Parathyroid adenoma (tissue), 2 donors: ENCODE data around the gene LSM12.

Experiments
- H2AFZ ChIP-seq: fragments of 300-600 bp; sonication (generic); one replicate; pipeline ENCODE4 v1.7.0; 2017; ENCODE audit warnings: antibody characterized with exemption, mild to moderate bottlenecking
- H3K27ac ChIP-seq: fragments of 300-600 bp; sonication (generic); one replicate; pipeline ENCODE4 v1.7.0; 2017
- H3K27me3 ChIP-seq: fragments of 300-600 bp; sonication (generic); one replicate; pipeline ENCODE4 v1.7.0; 2017; ENCODE audit warnings: low read length; ENCODE audit not compliant: control insufficient read depth, insufficient read depth
- H3K36me3 ChIP-seq: fragments of 300-600 bp; sonication (generic); one replicate; pipeline ENCODE4 v1.7.0; 2017; ENCODE audit warnings: low read length; ENCODE audit not compliant: control insufficient read depth, insufficient read depth
- H3K4me1 ChIP-seq: fragments of 300-600 bp; sonication (generic); one replicate; pipeline ENCODE4 v1.7.0; 2017; ENCODE audit warnings: control low read depth
- H3K4me2 ChIP-seq: fragments of 300-600 bp; sonication (generic); one replicate; pipeline ENCODE4 v1.7.0; 2017; ENCODE audit warnings: low read length
- H3K4me3 ChIP-seq: fragments of 300-600 bp; sonication (generic); one replicate; pipeline ENCODE4 v1.7.0; 2017; ENCODE audit warnings: low read depth, low read length
- H3K79me2 ChIP-seq: fragments of 300-600 bp; sonication (generic); one replicate; pipeline ENCODE4 v1.7.0; 2017; ENCODE audit warnings: control low read depth
- H3K9ac ChIP-seq: fragments of 300-600 bp; sonication (generic); one replicate; pipeline ENCODE4 v1.7.0; 2017; ENCODE audit warnings: mild to moderate bottlenecking
- H3K9me3 ChIP-seq: fragments of 300-600 bp; sonication (generic); one replicate; pipeline ENCODE4 v1.7.0; 2017; ENCODE audit warnings: low read length; ENCODE audit not compliant: control insufficient read depth
- CTCF ChIP-seq: fragments of 300-600 bp; sonication (generic); IDR thresholded peaks from one replicate; pipeline ENCODE4 v1.7.0; 2017; ENCODE audit warnings: antibody characterized with exemption, mild to moderate bottlenecking
- donor health status: primary hyperparathyroidism.

Gene LSM12

DNA sequence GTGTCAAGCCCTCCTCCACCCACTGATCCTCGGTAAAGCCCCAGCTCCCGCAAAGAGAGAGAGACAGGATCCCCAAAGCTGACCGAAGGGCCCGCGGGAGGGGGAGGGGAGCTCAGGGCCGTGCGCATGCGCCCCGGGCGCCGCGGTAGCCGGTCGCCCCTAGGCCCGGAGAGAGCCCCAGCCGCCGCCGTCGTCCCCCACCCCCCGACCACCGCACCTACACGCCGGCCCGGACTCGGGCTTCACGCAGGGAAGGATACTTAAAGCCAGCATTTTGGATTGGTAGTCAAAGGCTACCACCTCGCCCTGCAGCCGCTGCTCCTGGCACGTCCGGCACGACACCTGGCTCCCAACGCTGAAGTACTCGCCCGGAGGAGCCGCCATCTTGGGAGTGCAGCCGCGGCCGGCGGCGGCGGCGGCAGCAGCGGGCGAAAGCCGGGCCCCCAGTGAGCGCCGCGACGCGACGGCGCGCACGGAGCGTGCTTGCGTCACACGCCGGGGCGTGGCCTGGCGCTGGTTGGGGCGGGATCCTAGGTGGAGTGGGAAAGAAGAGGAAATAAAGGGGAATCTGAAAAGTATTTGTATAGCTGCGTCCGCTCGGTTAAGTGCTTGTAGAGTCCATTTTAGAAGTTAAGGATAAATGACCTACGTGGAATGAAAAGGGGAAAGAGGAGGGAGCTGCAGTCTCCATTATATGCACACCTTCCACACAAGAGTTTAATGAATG, at the start of gene LSM12:
LSM12 (minus strand) TSS at position 468 of the 727 bp plus-strand sequence; CDS start at position 384, 84 bp downstream.
- peak within 1 kb of the TSS; percentile 82 for H2AFZ ChIP-seq
- H3K27me3 ChIP-seq, result no peaks in the 10 kb centered on the region
- H3K4me1 ChIP-seq, result peaks cover 6% of the 10 kb centered on the region
- H3K27ac ChIP-seq, result peak within 1 kb of the TSS; percentile 97
- peaks cover 35% of the 10 kb centered on the region for H3K79me2 ChIP-seq
- H3K4me2 ChIP-seq, result peak within 1 kb of the TSS; percentile 99
- peak within 1 kb of the TSS; percentile 91 for H3K4me3 ChIP-seq
- peak within 1 kb of the TSS; percentile 95 for H3K9ac ChIP-seq
- no peak for TF ChIP-seq CTCF
- H3K36me3 ChIP-seq, result no peaks in the 10 kb centered on the region
- no peaks in the 10 kb centered on the region for H3K9me3 ChIP-seq

DNA sequence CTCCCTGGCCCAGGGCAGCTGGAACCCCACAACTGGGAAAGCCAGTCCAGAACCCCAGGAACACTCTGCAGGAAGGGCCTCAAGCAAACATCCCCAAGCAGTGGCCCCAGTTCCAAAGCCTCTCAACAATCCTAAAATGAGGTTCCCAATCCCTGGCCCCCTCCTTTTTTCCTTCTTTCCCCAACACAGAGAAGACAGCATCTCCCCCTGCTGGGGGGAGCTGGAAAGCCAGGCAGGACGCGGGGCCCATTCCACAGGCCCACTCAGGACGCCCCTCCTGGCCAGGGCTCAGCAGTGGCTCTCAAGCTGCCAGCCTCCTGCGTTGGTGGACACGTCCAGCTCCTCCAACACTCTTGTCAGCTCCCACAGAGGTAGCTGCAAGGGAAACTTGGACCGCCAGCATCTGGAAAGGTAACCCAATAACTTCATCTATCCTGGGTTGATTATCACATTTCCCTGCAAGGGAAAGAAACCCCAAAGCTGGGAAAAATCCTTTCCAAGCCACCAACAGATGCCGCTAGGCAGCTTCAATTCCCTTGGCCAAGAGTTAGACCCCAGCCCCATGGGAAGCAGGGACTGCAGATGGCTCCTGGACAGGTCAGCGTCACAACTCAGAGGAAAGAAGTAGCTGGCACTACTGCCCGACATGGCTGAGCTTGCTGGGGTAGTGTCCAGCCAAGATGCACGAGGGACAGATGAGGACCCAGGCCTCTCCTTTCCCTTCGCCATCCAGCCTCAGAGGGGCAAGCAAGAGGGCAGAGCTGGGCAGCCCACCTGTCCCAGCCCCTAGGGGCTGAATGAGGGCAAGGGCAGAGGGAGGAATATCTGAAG, 49.3 kb upstream of the LSM12 start:
- Histone ChIP-seq H3K27ac (no peak overlapping the region), H3K4me2 (no peak overlapping the region), H3K9me3 (no peaks in the 10 kb centered on the region), H3K36me3 (no peaks in the 10 kb centered on the region), H3K4me1 (peaks cover 29% of the 10 kb centered on the region), H3K27me3 (no peaks in the 10 kb centered on the region), H2AFZ (no peak overlapping the region), H3K9ac (no peak overlapping the region), H3K4me3 (no peak overlapping the region), H3K79me2 (peaks cover 17% of the 10 kb centered on the region)
- peak; percentile 77 for TF ChIP-seq CTCF

DNA sequence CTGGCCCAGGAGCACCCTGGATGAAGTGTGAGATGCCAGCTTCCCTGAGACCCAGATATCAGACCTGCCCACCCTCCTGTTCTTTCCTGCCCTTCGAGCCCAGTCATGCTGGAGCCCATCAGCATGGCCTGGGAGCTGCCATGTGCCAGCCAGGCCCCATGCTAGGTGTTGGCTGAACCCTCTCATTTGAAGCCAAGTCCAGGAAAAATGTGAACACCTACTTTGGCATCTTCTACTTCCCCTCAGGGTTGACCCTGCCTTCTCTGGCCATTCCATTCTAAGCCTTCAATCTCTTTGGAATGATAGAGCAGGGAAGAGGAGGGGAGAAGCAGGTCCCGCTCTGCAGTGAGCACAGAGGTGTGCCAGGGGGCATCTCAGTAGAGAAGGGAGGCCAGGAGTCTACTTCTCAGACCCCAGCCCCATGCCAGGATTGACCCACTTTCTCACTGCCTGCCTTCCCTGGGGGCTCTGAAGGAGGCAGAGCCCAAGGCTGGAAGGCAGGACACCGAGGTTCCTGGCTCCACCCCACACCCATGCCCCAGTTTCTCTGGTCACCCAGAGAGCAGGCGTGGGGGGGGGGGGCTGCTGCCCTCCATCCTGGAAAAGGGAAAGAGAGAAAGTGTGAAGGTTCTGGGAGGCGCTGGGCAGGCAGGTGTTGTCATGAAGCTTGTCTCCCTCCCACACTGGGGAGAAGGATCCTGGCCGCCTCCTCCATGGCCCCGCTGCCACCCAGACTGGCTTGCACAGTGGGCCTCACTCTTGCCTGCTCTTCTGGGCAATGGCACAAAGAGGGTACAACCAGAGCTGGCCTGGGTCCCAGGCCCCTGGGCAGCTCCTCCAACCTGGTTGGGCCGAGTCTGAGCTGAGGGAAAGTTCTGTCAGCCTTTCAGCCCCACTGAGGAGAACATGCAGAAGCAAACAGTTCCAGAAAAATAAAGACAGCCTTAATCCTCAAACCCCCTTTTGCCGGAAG, 47.7 kb upstream of the LSM12 start:
- no peak overlapping the region for H3K9ac ChIP-seq
- H3K4me3 ChIP-seq, result no peak overlapping the region
- no peak overlapping the region for H3K27ac ChIP-seq
- H3K4me1 ChIP-seq, result peaks cover 43% of the 10 kb centered on the region
- H3K4me2 ChIP-seq, result no peak overlapping the region
- peaks cover 23% of the 10 kb centered on the region for H3K79me2 ChIP-seq
- H3K27me3 ChIP-seq, result no peaks in the 10 kb centered on the region
- H3K36me3 ChIP-seq, result no peaks in the 10 kb centered on the region
- no peak for TF ChIP-seq CTCF
- no peak overlapping the region for H2AFZ ChIP-seq
- H3K9me3 ChIP-seq, result no peaks in the 10 kb centered on the region

DNA sequence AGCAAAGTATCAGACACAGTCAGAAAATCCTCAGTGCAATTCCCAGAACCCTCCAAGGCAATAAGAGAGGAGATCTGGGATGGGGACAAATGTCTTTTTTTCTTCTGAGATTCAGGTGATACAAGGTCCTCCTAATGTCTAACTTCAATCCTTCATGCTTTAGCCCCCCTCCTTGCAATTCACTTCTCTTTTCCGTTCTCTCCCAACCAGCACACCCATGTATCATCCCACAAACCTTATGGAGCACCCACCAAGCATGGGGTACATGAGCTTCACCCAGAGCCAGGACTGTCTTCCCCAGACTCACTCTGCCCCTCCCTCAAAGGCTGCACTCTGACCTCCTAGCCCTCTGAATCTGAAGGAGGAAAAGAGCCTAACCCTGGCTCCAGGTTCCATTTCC, 46.9 kb upstream of the LSM12 start:
- peaks cover 51% of the 10 kb centered on the region for H3K4me1 ChIP-seq
- H3K9ac ChIP-seq, result no peak overlapping the region
- no peak overlapping the region for H3K4me3 ChIP-seq
- no peaks in the 10 kb centered on the region for H3K36me3 ChIP-seq
- peak overlapping the region; percentile 87 for H3K27ac ChIP-seq
- H3K79me2 ChIP-seq, result peaks cover 21% of the 10 kb centered on the region
- no peak for TF ChIP-seq CTCF
- H3K9me3 ChIP-seq, result no peaks in the 10 kb centered on the region
- no peak overlapping the region for H3K4me2 ChIP-seq
- H2AFZ ChIP-seq, result no peak overlapping the region
- no peaks in the 10 kb centered on the region for H3K27me3 ChIP-seq
